GM12875 (cell line): ENCODE data around the gene TTBK2.

Experiments used
- H3K4me3 ChIP-seq: one replicate; pipeline ENCODE4 v1.5.1; 2011; ENCODE audit warnings: low read depth, low read length, control low read depth
- TF ChIP-seq, protein P1 (sequence below): IDR thresholded peaks from 2 replicates; pipeline ENCODE4 v1.5.1; 2011; ENCODE audit warnings: low read depth, mild to moderate bottlenecking, control low read depth, inconsistent platforms, low read length, moderate library complexity, borderline replicate concordance; ENCODE audit not compliant: insufficient read depth

Gene TTBK2

DNA sequence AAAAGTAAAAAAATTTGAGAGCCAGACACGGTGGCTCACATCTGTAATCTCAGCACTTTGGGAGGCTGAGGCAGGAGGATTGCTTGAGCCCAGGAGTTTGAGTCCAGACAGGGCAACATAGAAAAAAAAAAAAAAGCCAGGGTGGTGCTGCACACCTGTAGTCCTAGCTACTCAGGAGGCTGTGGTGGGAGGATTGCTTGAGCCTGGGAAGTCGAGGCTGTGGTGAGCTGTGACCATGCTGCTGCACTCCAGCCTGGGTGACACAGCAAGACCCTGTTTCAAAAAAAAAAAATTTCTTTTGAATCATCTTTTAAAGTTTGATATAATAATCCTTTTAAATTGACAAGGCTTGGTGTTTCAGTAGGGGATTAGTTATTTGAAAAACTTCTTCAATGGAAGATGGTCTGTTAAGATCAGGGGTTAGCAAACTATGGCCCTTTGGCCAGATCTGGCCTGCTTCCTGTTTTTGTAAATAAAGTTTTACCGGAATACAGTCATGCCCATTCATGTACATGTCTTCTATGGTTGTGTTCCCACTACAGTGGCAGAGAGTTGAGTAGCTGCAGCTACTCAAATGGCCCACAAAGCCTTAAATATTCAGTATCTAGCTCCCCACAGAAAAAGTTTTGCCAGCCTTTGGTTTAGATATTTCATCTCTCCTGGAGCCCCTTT is 212.6 kb downstream of the TTBK2 start:
- no peak overlapping the region for H3K4me3 ChIP-seq
- TF ChIP-seq, protein P1, sequence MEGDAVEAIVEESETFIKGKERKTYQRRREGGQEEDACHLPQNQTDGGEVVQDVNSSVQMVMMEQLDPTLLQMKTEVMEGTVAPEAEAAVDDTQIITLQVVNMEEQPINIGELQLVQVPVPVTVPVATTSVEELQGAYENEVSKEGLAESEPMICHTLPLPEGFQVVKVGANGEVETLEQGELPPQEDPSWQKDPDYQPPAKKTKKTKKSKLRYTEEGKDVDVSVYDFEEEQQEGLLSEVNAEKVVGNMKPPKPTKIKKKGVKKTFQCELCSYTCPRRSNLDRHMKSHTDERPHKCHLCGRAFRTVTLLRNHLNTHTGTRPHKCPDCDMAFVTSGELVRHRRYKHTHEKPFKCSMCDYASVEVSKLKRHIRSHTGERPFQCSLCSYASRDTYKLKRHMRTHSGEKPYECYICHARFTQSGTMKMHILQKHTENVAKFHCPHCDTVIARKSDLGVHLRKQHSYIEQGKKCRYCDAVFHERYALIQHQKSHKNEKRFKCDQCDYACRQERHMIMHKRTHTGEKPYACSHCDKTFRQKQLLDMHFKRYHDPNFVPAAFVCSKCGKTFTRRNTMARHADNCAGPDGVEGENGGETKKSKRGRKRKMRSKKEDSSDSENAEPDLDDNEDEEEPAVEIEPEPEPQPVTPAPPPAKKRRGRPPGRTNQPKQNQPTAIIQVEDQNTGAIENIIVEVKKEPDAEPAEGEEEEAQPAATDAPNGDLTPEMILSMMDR, result no peak

DNA sequence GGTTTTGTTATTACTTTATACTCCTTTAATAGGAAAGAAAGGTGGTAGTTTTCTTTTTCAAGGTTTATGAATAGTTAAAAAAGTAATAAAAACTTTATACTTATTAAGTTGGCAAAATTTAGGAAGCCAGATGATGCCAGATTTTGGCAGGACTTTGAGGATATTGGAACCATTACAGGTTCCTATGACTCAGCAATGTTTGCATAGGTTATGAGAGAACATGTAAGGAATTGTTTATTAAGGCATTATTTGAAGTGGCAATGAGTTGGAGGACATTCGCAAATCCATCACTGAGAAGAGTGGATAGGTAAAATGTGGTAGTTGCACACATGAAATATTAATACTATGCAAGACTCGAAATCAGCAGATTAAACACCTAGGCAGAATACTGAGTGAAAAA is 213.5 kb downstream of the TTBK2 start:
- no peak overlapping the region for H3K4me3 ChIP-seq
- TF ChIP-seq, protein P1, result no peak

DNA sequence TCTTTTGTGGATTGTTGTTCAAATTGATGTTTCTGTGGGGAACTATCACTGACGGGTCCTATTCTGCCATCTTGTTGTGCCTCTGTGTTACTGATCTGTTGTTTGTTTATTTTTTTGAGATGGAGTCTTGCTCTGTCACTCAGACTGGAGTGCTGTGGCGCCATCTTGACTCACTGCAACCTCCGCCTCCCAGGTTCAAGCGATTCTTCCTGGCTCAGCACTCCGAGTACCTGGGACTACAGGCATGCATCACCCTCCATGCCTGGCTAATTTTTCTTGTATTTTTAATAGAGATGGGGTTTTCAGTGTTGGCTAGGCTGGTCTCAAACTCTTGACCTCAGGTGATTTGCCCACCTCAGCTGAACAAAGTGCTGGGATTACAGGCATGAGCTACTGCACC is 215.2 kb downstream of the TTBK2 start:
- TF ChIP-seq, protein P1, result no peak
- H3K4me3 ChIP-seq, result no peak overlapping the region

DNA sequence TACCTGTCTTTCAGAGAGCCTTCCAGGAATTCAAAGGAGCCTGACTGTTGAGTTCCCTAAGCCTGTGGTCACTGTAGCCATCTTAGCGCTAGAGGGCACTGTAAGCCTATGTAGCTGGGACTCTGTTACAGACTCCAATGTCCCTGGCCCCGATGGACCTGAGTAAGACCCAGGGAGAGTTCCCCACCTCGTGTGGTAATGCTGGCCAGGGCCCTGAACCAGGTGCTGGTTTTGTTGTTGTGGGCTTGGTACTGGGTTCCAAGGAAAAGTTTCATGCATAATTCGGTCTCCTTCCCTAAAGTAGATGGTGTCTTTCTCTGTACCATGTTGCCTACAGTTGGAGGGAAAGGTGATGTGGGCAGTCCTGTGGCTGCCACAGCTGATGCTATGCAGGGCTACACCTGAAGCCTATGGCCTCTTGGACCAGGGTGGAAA is 216.1 kb downstream of the TTBK2 start:
- no peak overlapping the region for H3K4me3 ChIP-seq
- TF ChIP-seq, protein P1, result peak; percentile 89

DNA sequence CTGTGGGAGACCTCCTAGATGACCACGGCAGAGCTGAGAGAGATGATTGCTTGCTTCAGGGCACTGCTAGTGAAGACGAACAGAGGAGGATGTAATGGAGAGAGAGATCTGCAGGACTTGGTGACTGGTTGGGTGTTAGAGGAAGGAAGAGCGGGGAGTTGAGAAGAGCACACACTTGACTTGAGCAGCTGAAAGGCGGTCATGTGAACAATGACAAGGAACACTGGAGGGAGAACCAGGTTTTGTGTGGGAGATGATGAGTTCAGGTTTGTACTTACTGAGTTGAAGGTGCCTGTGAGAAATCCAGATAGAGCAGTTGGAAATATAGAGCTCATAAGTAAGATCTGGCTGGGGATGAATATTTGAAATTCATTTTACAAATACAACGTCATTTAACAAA is 224.0 kb downstream of the TTBK2 start:
- H3K4me3 ChIP-seq, result no peak overlapping the region
- TF ChIP-seq, protein P1, result no peak

DNA sequence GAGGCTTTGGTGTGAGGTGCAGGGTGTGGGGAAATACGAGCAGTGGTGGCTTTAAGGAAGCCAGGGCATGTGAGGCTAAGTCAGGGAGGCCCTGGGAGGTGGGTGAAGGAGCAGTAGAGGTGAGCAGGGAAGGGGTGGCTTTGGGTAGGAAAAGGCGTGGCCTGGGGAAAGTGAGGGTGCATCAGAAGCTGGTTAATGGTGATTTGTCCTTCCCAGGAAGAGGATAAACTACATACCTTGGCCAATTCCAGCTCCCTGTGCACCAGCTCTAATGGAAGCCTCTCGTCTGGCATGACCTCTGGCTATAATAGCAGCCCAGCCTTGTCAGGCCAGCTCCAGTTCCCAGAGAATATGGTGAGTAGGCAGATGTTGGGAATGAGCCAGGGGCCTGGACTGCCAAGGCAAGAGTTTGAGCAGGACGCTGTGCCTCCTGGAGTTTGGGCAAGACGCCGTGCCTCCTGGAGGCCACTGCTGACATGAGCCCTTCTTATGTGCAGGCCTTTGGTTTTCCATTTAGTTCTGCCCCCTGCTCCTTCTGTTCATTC is 225.0 kb downstream of the TTBK2 start:
- TF ChIP-seq, protein P1, result no peak
- no peak overlapping the region for H3K4me3 ChIP-seq

DNA sequence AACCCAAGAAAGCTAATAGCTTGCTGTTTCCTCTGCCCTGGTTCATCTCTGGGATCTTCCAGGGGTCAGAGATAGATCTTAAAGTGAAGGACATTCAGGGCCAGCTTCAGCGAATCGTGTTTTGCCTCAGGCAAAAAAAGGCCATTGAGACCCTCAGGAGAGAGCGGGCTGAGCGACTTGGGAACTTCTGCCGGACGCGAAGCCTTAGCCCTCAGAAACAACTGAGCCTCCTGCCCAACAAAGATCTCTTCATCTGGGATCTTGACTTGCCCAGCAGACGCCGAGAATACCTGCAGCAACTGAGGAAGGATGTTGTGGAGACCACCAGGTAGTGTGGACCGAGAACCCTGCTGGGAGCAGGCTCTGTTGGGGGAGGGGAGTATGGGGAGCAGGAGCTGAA is 226.2 kb downstream of the TTBK2 start:
- TF ChIP-seq, protein P1, result no peak
- H3K4me3 ChIP-seq, result no peak overlapping the region
